ENCODE results near the gene TIPRL. TPM values are rescaled to one million over a fixed set of nuclear protein-coding genes. Genes with fewer than 3 reads are reported as not detected.

Gene TIPRL
- polyA plus RNA-seq, 1 experiment = 52.9 TPM

GRCh38 chr1:168223261-168223660 is 44.5 kb downstream of the TIPRL start:
- CTCF ChIA-PET = interaction anchor here (1.7 kb wide), 1 partner anchor 12 kb away, joined by 4 read pairs; no protein-coding TSS in a partner anchor
- POLR2A ChIA-PET = no interaction called here

GRCh38 chr1:168223681-168224540 is 45.1 kb downstream of the TIPRL start:
- DNase-seq (ENCODE audit: low read depth, low spot score) = no peak
- POLR2A ChIA-PET = no interaction called here

More at GRCh38 chr1:168223261-168223660, 44.5 kb downstream of the TIPRL start:
- H3K4me3 ChIP-seq (ENCODE audit: low read depth, low read length) = no peak overlapping the region
- DNase-seq (ENCODE audit: low read depth, low spot score) = no peak
- peaks cover 3% of the 10 kb centered on the region for H3K9me3 ChIP-seq (ENCODE audit: control insufficient read depth, insufficient read depth, low read length)
- no peak overlapping the region for H3K27ac ChIP-seq (ENCODE audit: low read depth, low read length)
- TF ChIP-seq CTCF (IDR thresholded peaks at IDR 0.05; ENCODE audit: low read depth, low read length) = no peak
- H3K27me3 ChIP-seq (ENCODE audit: control insufficient read depth, insufficient read depth, low read length) = peaks cover 3% of the 10 kb centered on the region

GRCh38 chr1:168224991-168225390 is 46.2 kb downstream of the TIPRL start:
- no peak for TF ChIP-seq CTCF (IDR thresholded peaks at IDR 0.05; ENCODE audit: low read depth, low read length)
- peaks cover 3% of the 10 kb centered on the region for H3K9me3 ChIP-seq (ENCODE audit: control insufficient read depth, insufficient read depth, low read length)
- H3K27ac ChIP-seq (ENCODE audit: low read depth, low read length) = no peak overlapping the region
- DNase-seq (ENCODE audit: low read depth, low spot score) = no peak
- ChIA-PET CTCF (interaction anchor here (3.5 kb wide), 1 partner anchor 10 kb away, joined by 22 read pairs; no protein-coding TSS in a partner anchor), POLR2A (interaction anchor here (0.7 kb wide), 1 partner anchor 89 kb away, joined by 8 read pairs; no protein-coding TSS in a partner anchor)
- H3K27me3 ChIP-seq (ENCODE audit: control insufficient read depth, insufficient read depth, low read length) = peaks cover 3% of the 10 kb centered on the region
- no peak overlapping the region for H3K4me3 ChIP-seq (ENCODE audit: low read depth, low read length)

More at GRCh38 chr1:168223681-168224540, 45.1 kb downstream of the TIPRL start:
- TF ChIP-seq CTCF (IDR thresholded peaks at IDR 0.05; ENCODE audit: low read depth, low read length) = no peak
- peaks cover 3% of the 10 kb centered on the region for H3K9me3 ChIP-seq (ENCODE audit: control insufficient read depth, insufficient read depth, low read length)
- no peak overlapping the region for H3K4me3 ChIP-seq (ENCODE audit: low read depth, low read length)
- H3K27ac ChIP-seq (ENCODE audit: low read depth, low read length) = no peak overlapping the region
- H3K27me3 ChIP-seq (ENCODE audit: control insufficient read depth, insufficient read depth, low read length) = peaks cover 3% of the 10 kb centered on the region
- CTCF ChIA-PET = interaction anchor here (1.7 kb wide), 1 partner anchor 12 kb away, joined by 4 read pairs; no protein-coding TSS in a partner anchor

GRCh38 chr1:168225476-168226190 is 46.9 kb downstream of the TIPRL start, which contains the start of gene SFT2D2:
TSS of gene SFT2D2 (plus strand) at chr1:168226004. CDS start at chr1:168226080, 76 bp downstream.
- ChIA-PET CTCF (interaction anchor here (0.7 to 3.5 kb wide), 3 partner anchors 10 to 258 kb away, joined by 3 to 22 read pairs (median 11); no protein-coding TSS in a partner anchor), POLR2A (interaction anchor here (0.7 kb wide), 1 partner anchor 88 kb away, joined by 8 read pairs; no protein-coding TSS in a partner anchor)
- no peak for TF ChIP-seq CTCF (IDR thresholded peaks at IDR 0.05; ENCODE audit: low read depth, low read length)
- Histone ChIP-seq H3K4me3 (ENCODE audit: low read depth, low read length) (peak within 1 kb of the TSS; percentile 81), H3K27me3 (ENCODE audit: control insufficient read depth, insufficient read depth, low read length) (peaks cover 3% of the 10 kb centered on the region), H3K27ac (ENCODE audit: low read depth, low read length) (peak within 1 kb of the TSS; percentile 33), H3K9me3 (ENCODE audit: control insufficient read depth, insufficient read depth, low read length) (peaks cover 3% of the 10 kb centered on the region)
- DNase-seq (ENCODE audit: low read depth, low spot score) = no peak

Data from AG04450 (cell line).